GM19372 (cell line): Measurements from ENCODE around the gene TENM4.
"Not testable (repeated sequence)": the region's sequence is repeated elsewhere in the genome, so short reads cannot be mapped to it uniquely, and the experiment has no call there.

ENCODE experiments used
- ATAC-seq: cut with Tn5 transposase; IDR thresholded peaks from one replicate; pipeline ENCODE4 v1.9.1; 2021; ENCODE audit warnings: mild to moderate bottlenecking, low read depth, moderate library complexity; ENCODE audit not compliant: unreplicated experiment

TENM4 gene

DNA sequence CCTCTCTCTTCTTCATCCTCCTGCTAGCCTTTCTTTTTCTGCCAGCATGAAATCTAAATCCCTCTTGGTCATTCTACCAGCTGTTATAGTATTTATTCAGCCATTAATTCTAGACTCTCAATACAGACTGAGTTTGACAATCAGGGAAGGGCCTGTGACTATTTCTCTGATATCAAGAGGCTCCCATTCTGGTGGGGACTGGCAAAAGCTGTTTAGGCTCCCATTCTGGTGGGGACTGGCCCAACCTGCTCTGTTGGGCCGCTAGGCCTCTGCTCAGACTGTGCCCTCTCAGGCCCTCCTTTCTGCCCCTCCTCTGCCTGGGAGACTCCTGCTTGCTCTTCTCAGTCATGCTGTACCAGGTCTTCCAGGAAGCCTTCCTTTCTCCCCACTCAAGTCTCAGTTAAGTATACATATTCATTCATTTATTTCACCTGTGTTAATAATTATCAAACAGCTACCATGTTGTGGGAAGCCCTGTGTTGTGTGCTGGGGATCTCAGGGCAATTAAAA, 542.5 kb downstream of the TENM4 start:
- ATAC-seq, result no peak

GRCh38 chr11:78893996-78894395, 546.8 kb downstream of the TENM4 start:
- ATAC-seq, result no peak

GRCh38 chr11:78889698-78890097, 551.1 kb downstream of the TENM4 start:
- no peak for ATAC-seq

- no peak for ATAC-seq
These were observed 554.2 kb downstream of the TENM4 start for GRCh38 chr11:78886616-78887015.

- no peak for ATAC-seq
These were observed 556.1 kb downstream of the TENM4 start for GRCh38 chr11:78884761-78885160.

DNA sequence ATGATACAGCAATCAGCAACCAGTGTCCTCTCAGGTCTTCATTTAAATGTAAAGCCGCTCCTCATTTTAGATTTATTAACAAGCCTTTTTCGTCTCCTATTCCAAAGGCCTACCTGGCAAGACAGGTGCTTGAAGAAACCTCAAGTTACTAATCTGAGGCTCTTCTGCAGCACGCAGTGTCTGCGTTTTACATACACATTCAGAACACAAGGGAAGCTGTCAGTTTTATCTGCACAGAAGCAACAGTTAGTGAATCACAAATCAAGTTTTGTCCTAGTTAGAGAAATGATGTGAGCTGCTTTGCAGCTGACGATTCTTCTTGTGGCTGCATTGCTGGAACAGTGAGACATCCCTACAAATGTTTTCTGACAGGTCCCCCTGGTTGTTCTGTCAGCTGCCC, 557.3 kb downstream of the TENM4 start:
- no peak for ATAC-seq

DNA sequence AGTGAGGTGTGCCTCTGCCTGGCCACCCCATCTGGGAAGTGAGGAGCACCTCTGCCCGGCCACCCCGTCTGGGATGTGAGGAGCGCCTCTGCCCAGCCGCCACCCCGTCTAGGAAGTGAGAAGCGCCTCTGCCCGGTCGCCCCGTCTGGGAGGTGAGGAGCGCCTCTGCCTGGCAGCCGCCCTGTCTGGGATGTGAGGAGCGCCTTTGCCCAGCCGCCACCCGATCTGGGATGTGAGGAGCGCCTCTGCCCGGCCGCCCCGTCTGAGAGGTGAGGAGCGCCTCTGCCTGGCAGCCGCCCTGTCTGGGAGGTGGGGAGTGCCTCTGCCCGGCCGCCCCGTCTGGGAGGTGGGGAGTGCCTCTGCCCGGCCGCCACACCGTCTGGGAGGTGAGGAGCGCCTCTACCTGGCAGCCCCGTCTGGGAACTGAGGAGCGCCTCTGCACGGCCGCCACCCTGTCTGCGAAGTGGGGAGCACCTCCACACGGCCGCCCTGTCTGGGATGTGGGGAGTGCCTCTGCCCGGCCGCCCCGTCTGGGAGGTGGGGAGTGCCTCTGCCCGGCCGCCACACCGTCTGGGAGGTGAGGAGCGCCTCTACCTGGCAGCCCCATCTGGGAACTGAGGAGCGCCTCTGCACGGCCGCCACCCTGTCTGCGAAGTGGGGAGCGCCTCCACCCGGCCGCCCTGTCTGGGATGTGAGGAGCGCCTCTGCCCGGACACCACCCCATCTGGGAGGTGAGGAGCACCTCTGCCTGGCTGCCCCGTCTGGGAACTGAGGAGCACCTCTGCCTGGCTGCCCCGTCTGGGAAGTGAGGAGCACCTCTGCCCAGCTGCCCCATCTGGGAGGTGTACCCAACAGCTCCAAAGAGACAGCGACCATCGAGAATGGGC, 561.5 kb downstream of the TENM4 start:
- ATAC-seq, result not testable (repeated sequence)

DNA sequence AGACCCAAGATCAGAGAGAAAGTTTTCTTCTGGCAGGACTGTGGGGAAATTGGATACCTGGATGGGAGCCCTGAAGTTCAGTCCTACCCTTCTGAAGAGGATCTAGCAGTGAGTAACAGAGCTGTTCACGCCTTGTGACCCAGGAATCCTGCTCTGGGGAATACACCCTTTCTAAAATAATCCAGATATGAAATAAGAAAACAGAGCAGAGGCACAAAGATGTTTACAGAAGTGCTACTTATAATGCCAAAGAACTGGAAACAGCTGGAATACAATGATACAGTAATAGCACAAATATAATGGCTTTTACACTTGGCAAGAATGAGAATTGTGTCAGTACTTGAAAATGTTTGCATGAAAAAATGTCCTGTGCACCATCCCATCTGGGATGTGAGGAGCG, 562.2 kb downstream of the TENM4 start:
- no peak for ATAC-seq

DNA sequence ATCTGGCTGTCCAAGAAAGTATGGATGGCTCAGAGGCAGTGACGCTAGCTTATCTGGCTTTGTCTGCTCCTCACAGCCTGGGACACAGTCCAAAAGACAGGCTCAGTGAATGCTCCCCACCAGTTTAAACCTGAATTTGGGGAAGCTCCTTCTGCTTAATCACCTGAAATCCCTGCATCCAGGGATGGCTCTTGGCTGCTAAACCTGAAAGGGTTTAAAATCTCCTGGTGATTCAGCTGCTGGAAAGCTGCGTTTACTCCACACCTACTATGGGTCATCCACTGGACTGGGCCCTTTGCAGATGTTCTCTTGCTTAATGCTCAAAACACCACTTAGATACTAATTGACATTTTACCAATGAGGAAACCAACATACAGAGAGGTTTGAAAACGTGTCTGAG, 564.2 kb downstream of the TENM4 start:
- ATAC-seq, result no peak

GRCh38 chr11:78870655-78871054, 570.2 kb downstream of the TENM4 start:
- no peak for ATAC-seq

GRCh38 chr11:78869293-78869692, 571.5 kb downstream of the TENM4 start:
- ATAC-seq, result no peak

GRCh38 chr11:78868563-78868962, 572.3 kb downstream of the TENM4 start:
- no peak for ATAC-seq

DNA sequence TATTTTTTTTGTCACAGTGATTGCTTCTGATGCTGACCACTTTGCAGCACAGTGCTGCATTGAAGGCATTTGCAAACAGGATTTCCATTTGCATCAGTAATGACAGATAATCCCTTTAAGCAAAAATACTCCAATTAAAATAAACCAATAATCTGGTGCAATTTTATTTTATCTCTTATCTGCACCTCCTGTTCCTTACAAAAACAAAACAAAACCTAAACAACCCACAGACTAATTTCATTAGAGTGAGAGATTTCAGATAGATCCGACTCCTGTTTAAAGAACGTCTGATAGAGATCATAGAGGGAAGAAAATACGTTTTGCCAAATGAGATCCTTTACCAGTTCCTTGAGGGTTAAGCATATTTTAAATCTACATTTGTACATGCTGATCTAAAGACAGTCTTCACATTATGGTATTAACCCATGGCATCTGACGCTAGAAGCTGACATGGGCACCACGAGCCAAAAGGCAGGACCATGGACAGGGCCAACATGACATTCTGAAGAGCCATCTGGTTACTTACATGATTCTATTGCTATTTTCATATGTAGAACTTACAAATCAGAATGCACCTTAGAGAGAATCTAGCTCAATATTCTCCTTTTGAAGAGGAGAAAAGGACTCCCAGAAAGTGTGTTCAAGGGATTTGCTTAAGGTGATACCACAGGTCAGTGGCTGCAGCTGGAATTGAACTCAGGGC, 580.0 kb downstream of the TENM4 start:
- ATAC-seq, result no peak

DNA sequence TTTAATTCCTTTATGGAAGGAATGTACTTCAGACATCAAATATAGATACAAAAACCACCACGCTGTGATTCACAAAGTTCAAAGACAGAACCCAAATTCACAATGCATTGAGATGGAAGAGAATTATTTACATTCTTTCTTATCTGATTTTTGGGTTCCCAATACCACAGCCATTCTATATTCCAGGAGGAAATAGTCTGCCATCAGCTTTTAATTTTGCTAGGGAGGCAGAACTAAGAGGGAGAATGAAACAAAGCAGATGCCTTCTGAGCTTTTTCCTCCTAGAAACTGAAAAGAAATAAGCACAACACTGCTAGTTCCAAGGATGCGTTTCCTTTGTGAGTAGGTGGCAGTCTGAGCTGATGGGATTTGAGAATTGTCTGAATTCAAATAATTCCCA, 583.1 kb downstream of the TENM4 start:
- ATAC-seq, result no peak

DNA sequence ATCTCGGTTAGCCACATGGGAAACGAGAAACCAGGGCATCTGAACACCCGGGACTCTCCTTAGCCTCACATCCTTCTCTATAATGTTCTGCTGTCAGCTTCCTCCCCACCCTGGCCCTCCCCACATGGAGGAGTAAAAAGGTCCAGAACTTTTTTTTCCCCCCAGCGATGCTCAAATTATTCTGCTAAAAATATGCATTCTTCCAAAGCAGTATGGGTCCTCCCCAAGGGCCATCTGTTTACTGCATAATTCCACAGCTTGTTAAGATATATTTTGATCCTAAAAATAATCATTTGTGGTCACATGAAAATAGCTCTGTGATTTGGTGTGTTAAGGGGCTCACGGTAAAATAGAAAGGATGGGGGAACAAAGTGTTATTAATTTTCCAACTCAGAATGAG, 584.6 kb downstream of the TENM4 start:
- ATAC-seq, result no peak

DNA sequence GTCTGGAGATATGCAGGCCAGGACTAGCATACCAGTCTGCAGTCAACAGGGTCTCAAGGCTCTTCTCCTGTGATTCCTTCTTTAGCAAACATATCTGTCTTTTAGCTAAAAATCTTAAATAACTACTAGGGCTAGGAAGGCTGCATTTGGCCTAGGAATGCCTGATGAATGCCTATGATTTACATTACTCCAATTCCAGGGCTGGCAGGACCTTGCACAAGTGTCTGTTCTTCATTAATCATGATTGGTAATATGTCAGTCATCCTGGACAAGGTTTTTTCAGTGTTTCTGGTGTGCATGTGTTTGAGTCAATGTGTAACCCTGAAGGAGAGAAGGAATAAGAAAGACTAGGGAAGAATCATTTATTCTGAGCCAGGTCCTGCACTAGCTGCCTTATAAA, 585.7 kb downstream of the TENM4 start:
- ATAC-seq, result no peak

GRCh38 chr11:78853521-78853920, 587.3 kb downstream of the TENM4 start:
- no peak for ATAC-seq

- ATAC-seq, result no peak
These were observed 588.8 kb downstream of the TENM4 start for GRCh38 chr11:78851878-78852586.

GRCh38 chr11:78850078-78850477, 590.8 kb downstream of the TENM4 start:
- no peak for ATAC-seq

- ATAC-seq, result no peak
These were observed 594.6 kb downstream of the TENM4 start for GRCh38 chr11:78846269-78846668.

DNA sequence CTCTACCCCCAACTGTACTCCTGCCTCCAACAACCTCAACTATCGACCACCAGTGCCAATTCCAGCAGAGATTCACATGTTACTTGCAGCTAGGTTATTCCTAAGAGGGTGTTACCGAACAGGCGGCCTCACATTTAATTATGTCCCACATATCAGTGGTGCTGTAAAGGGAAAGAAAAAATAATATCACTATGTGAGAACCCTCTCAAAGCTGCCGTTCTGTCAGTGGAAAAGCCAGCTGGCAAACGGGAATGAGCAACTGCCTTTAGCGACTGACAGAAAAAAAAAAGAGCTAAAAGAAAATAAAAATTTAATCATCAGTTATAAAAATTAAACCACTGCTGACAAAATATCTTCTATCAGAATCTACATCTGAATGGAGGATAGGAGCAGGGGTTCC, 595.3 kb downstream of the TENM4 start:
- ATAC-seq, result no peak
